Vagina (tissue), 2 donors: ENCODE results near the gene FAM151A. TPM values are rescaled to one million over a fixed set of nuclear protein-coding genes. Genes with fewer than 3 reads are reported as not detected.

Experiments
- DNase-seq, 2 donors: peaks; one replicate each; pipeline ENCODE4 v3.0.0-alpha.2; 2017; ENCODE audit errors: extremely low spot score in 2 of 2
- H3K27ac ChIP-seq: fragments of 200-600 bp; sonication (generic); one replicate; pipeline ENCODE4 v1.5.1; 2019
- H3K27me3 ChIP-seq: fragments of 200-600 bp; sonication (generic); one replicate; pipeline ENCODE4 v1.5.1; 2019
- H3K36me3 ChIP-seq, 2 donors: fragments of 200-600 bp; sonication (generic); one replicate each; pipeline ENCODE4 v1.5.1; 2017 to 2019
- H3K4me1 ChIP-seq: fragments of 200-600 bp; sonication (generic); one replicate; pipeline ENCODE4 v1.5.1; 2019
- H3K4me3 ChIP-seq, 2 donors: fragments of 200-600 bp; sonication (generic); 1 replicate in 1 of 2; 2 replicates in 1 of 2; pipeline ENCODE4 v1.5.1; 2016 to 2019
- H3K9me3 ChIP-seq: fragments of 200-600 bp; sonication (generic); one replicate; pipeline ENCODE4 v1.5.1; 2019
- CTCF ChIP-seq, 3 experiments: fragments of 450-650 bp in 2 of 3; fragments of 200-600 bp in 1 of 3; sonication (generic) in 1 of 3; IDR thresholded peaks; one replicate each; pipeline ENCODE4 v1.5.1; 2017 to 2019; ENCODE audit warnings: antibody characterized with exemption in 3 of 3, mild to moderate bottlenecking in 2 of 3, moderate library complexity in 2 of 3
- POLR2A ChIP-seq, 2 donors: fragments of 450-650 bp; IDR thresholded peaks; one replicate each; pipeline ENCODE4 v1.6.1; 2017; ENCODE audit warnings: antibody characterized with exemption in 2 of 2, mild to moderate bottlenecking in 2 of 2, moderate library complexity in 2 of 2
- POLR2AphosphoS5 ChIP-seq, 2 donors: sonication (generic); formaldehyde crosslinking; IDR thresholded peaks; one replicate each; pipeline ENCODE4 v1.9.0; 2017; ENCODE audit warnings: antibody characterized with exemption in 2 of 2, mild to moderate bottlenecking in 2 of 2, low read depth in 1 of 2; ENCODE audit not compliant: insufficient read depth in 1 of 2
- intact Hi-C: fragments of 100-400 bp; cut with DNase I; formaldehyde crosslinking; loops from one replicate; pipeline ENCODE4 v1.15.1; 2023
- total RNA-seq: library from RNA; depleted of rRNA; stranded (reverse); fragments of >200 nt; gene quantifications from one replicate; pipeline ENCODE4 v1.2.3, GENCODE V29; 2016

The FAM151A gene
- total RNA-seq, 1 donor from 2014 or later: not detected

DNA sequence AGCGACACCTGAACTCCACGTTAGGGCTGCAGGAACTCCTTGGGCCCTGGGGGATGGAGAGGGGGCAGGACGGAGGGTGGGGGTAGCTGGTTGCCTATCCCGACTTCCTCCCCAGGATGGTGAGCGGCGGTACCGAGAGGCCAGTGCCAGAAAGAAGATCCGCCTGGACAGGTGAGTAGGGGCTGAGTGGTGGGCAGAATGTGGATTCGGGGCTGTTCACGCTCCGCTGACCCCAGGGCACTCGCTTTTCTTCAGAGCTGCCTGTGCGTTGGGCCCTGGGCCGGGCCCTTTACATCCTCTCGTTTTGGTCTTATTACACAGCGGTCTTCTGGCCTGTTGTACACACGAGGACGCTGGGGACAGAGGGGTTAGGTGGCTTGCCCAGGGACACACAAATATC lies 20.8 kb downstream of the FAM151A start:
- intact Hi-C loops: no loop called here
- no peak overlapping the region for H3K4me3 ChIP-seq
- no peak for TF ChIP-seq POLR2AphosphoS5 (IDR thresholded peaks at IDR 0.05; ENCODE audit: insufficient read depth in 1 of 2, low read depth in 1 of 2)
- TF ChIP-seq CTCF (IDR thresholded peaks at IDR 0.05): no peak
- no peak for TF ChIP-seq POLR2A (IDR thresholded peaks at IDR 0.05)
- H3K9me3 ChIP-seq: no peaks in the 10 kb centered on the region
- no peak for DNase-seq
- no peaks in the 10 kb centered on the region for H3K27me3 ChIP-seq
- H3K36me3 ChIP-seq: no peaks in the 10 kb centered on the region
- no peak overlapping the region for H3K27ac ChIP-seq
- H3K4me1 ChIP-seq: no peaks in the 10 kb centered on the region

- H3K27ac ChIP-seq: no peak overlapping the region
- H3K4me3 ChIP-seq: no peak overlapping the region
- no peaks in the 10 kb centered on the region for H3K4me1 ChIP-seq
- no peak for DNase-seq
- H3K27me3 ChIP-seq: no peaks in the 10 kb centered on the region
- intact Hi-C loops: no loop called here
- no peak for TF ChIP-seq POLR2A (IDR thresholded peaks at IDR 0.05)
- no peak for TF ChIP-seq CTCF (IDR thresholded peaks at IDR 0.05)
- TF ChIP-seq POLR2AphosphoS5 (IDR thresholded peaks at IDR 0.05; ENCODE audit: insufficient read depth in 1 of 2, low read depth in 1 of 2): no peak
- H3K36me3 ChIP-seq: no peaks in the 10 kb centered on the region
- no peaks in the 10 kb centered on the region for H3K9me3 ChIP-seq
Measured at GRCh38 chr1:54601730-54602129, 21.6 kb downstream of the FAM151A start.

DNA sequence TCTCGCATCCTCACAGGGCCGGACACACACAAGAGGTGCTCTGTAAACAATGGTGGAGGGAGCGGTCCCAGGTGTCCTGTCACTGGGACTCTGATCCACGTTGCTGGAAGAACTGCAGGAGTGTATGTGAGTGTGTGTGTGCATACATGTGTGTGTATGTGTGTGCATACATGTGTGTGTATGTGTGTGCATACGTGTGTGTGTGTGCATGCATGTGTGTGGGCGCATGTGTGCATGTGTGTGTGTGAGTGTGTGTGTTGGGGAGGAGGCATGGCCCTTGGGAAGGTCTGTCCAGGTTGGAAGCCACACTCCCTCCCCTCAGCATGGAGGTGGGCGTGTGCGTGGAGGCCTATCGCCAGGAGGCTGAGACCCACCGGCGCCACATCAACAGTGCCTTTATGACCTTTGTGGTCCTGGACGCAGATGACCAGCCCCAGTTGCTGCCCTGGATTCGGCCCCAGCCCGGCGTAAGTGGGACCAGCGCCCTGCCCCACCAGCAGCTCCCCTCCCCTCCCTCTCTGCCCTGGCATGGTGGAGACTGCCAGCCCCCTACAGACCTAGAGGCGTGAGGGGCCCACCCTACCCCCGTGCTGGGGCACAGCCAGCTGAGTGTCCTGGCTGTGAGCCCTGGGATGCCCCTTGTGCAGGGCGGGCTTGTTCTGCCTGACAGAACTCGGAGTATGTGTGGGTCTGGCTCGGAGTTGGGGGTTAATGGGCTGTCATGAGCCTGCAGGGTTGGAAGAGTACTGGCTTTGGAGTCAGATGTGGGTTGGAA lies 22.2 kb downstream of the FAM151A start:
- Histone ChIP-seq H3K27me3 (no peaks in the 10 kb centered on the region), H3K9me3 (no peaks in the 10 kb centered on the region), H3K4me3 (no peak overlapping the region), H3K36me3 (peaks cover 0 to 2% of the 10 kb centered on the region in 2 donors), H3K27ac (no peak overlapping the region), H3K4me1 (no peaks in the 10 kb centered on the region)
- no peak for TF ChIP-seq POLR2AphosphoS5 (IDR thresholded peaks at IDR 0.05; ENCODE audit: insufficient read depth in 1 of 2, low read depth in 1 of 2)
- TF ChIP-seq POLR2A (IDR thresholded peaks at IDR 0.05): no peak
- TF ChIP-seq CTCF (IDR thresholded peaks at IDR 0.05): no peak
- no peak for DNase-seq
- intact Hi-C loops: no loop called here

DNA sequence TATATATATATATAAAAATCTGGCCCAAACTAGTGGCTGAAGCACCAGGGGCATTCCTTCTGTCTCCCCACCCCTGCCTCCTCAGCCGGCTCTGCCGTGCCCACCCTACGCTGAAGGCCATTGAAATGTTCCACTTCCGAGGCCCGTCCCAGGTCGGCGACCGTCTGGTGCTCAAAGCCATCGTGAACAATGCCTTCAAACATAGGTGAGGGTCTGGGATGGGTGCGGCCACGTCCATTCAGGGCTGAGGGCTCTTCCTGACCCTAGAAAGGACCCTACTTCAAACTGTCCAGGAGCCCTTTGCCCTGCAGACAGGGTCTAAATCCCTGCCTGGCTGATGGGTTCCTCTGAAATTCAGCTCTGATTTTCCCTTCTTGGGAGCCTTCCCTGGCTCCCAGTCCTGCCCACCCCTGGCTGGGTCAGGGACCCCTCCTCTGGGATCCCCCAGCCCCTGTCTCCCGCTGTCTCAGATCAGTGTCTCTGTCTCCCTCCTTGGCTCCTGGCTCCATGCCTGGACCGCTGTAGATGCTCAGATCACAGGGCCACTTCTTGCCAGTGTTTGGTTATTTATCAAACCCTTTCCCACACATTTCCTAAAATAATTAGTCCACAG lies 24.0 kb downstream of the FAM151A start:
- H3K4me3 ChIP-seq: no peak overlapping the region
- intact Hi-C loops: no loop called here
- H3K4me1 ChIP-seq: no peaks in the 10 kb centered on the region
- H3K9me3 ChIP-seq: no peaks in the 10 kb centered on the region
- DNase-seq: no peak
- H3K36me3 ChIP-seq: peaks cover 0 to 14% of the 10 kb centered on the region in 2 donors
- no peaks in the 10 kb centered on the region for H3K27me3 ChIP-seq
- TF ChIP-seq POLR2A (IDR thresholded peaks at IDR 0.05) (no peak), CTCF (IDR thresholded peaks at IDR 0.05) (no peak), POLR2AphosphoS5 (IDR thresholded peaks at IDR 0.05; ENCODE audit: insufficient read depth in 1 of 2, low read depth in 1 of 2) (no peak)
- H3K27ac ChIP-seq: no peak overlapping the region

- Histone ChIP-seq H3K9me3 (no peaks in the 10 kb centered on the region), H3K27ac (no peak overlapping the region), H3K27me3 (no peaks in the 10 kb centered on the region), H3K4me3 (no peak overlapping the region), H3K4me1 (no peaks in the 10 kb centered on the region), H3K36me3 (peaks cover 0 to 15% of the 10 kb centered on the region in 2 donors)
- intact Hi-C loops: no loop called here
- no peak for DNase-seq
- no peak for TF ChIP-seq CTCF (IDR thresholded peaks at IDR 0.05)
- TF ChIP-seq POLR2A (IDR thresholded peaks at IDR 0.05): no peak
- TF ChIP-seq POLR2AphosphoS5 (IDR thresholded peaks at IDR 0.05; ENCODE audit: insufficient read depth in 1 of 2, low read depth in 1 of 2): no peak
Measured at GRCh38 chr1:54597455-54598030, 25.8 kb downstream of the FAM151A start.
